Inflammatory macrophage treated with lipopolysaccharide for 1 hour (primary cell): ENCODE data around the gene RPSA.
"Not testable (repeated sequence)": the region's sequence is repeated elsewhere in the genome, so short reads cannot be mapped to it uniquely, and the experiment has no call there.

Experiments used
- DNase-seq, 2 donors: peaks; one replicate each; pipeline ENCODE4 v3.0.0-alpha.2; 2020 to 2022

The RPSA gene

GRCh38 chr3:39390181-39390580 is 16.3 kb upstream of the RPSA start:
- no peak for DNase-seq

- no peak for DNase-seq
Measured at GRCh38 chr3:39396690-39397089, 9.8 kb upstream of the RPSA start.

- no peak for DNase-seq
Measured at GRCh38 chr3:39398700-39399099, 7.8 kb upstream of the RPSA start.

- no peak for DNase-seq
Measured at GRCh38 chr3:39401983-39402382, 4.5 kb upstream of the RPSA start.

- DNase-seq: no peak
Measured at GRCh38 chr3:39404943-39405686, 1.4 kb upstream of the RPSA start.

- no peak for DNase-seq
Measured at GRCh38 chr3:39405687-39406367, 693 bp upstream of the RPSA start.

GRCh38 chr3:39407259-39407629 is 724 bp downstream of the RPSA start:
- DNase-seq: no peak

GRCh38 chr3:39407773-39408492 is 1.4 kb downstream of the RPSA start:
- no peak for DNase-seq

- DNase-seq: no peak
Measured at GRCh38 chr3:39408493-39409372, 2.2 kb downstream of the RPSA start.

GRCh38 chr3:39409514-39410136 is 3.1 kb downstream of the RPSA start:
- DNase-seq: no peak

GRCh38 chr3:39410893-39411292 is 4.4 kb downstream of the RPSA start:
- no peak for DNase-seq

- no peak for DNase-seq
Measured at GRCh38 chr3:39412668-39413260, 6.2 kb downstream of the RPSA start.

- no peak for DNase-seq
Measured at GRCh38 chr3:39413691-39414420, 7.3 kb downstream of the RPSA start.

- no peak for DNase-seq
Measured at GRCh38 chr3:39414421-39414907, 7.9 kb downstream of the RPSA start.

- not testable (repeated sequence) for DNase-seq
Measured at GRCh38 chr3:39415302-39415701, 8.8 kb downstream of the RPSA start.

- DNase-seq: no peak
Measured at GRCh38 chr3:39415983-39416382, 9.5 kb downstream of the RPSA start.

- not testable (repeated sequence) for DNase-seq
Measured at GRCh38 chr3:39416998-39417397, 10.5 kb downstream of the RPSA start.

GRCh38 chr3:39418556-39419225 is 12.2 kb downstream of the RPSA start:
- not testable (repeated sequence) for DNase-seq

GRCh38 chr3:39419742-39420315 is 13.3 kb downstream of the RPSA start:
- DNase-seq: no peak

- no peak for DNase-seq
Measured at GRCh38 chr3:39420543-39420942, 14.0 kb downstream of the RPSA start.
